Measurements from ENCODE around the gene PIP4K2A. TPM values are rescaled to one million over a fixed set of nuclear protein-coding genes. Genes with fewer than 3 reads are reported as not detected.

The PIP4K2A gene
- total RNA-seq, 1 donor from 2014 or later: 22.4 TPM

DNA sequence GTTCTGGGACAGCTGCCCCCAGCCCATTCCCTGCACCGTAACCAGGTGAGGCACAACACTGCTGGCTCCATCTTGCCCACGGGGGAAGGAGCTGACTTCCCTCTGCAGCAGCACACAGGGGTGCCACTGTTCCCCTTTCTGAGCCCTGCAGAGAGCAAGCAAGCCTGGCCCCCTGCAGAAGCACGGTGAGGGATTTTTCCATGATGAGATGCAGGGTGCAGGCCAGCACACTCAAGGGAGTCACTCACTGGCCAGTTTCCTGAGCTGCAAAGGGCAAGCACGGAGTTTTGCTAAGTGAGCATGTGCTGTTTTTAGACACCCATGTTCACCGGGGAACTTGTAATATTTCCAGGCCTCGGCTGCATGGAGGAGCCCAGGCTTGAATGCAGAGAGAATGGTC, 176.6 kb downstream of the PIP4K2A start:
- no peaks in the 10 kb centered on the region for H3K27me3 Mint-ChIP-seq
- H3K9me3 Mint-ChIP-seq (ENCODE audit: low read depth): peaks cover 4% of the 10 kb centered on the region
- H3K4me1 Mint-ChIP-seq (ENCODE audit: low read depth): peaks cover 9% of the 10 kb centered on the region
- no peak overlapping the region for H3K4me3 Mint-ChIP-seq (ENCODE audit: low read depth)
- H3K36me3 Mint-ChIP-seq (ENCODE audit: insufficient read depth): peaks cover 33% of the 10 kb centered on the region
- no peak for DNase-seq (ENCODE audit: low spot score, unreplicated experiment)
- no peak for TF ChIP-seq CTCF (IDR thresholded peaks at IDR 0.05; ENCODE audit: unreplicated experiment)
- no peak overlapping the region for H3K27ac Mint-ChIP-seq

DNA sequence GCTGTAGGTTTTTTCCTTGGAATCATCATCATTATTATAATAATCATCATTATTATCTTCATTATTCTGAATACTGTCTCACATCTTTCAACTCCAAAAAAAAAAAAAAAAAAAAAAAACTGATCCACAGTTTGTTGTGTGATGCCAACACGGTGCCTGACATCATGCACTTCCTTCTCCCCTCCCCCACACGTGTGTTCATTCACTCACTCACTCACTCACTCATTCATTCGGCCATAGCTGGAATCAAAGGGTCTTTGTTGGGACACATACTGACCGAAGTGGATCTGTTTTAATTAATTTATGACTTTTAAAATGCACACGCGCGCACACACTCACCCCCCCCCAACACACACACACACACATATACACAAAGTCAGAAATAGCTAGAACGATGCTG, 177.8 kb downstream of the PIP4K2A start:
- H3K9me3 Mint-ChIP-seq (ENCODE audit: low read depth): peaks cover 4% of the 10 kb centered on the region
- H3K27me3 Mint-ChIP-seq: no peaks in the 10 kb centered on the region
- peaks cover 9% of the 10 kb centered on the region for H3K4me1 Mint-ChIP-seq (ENCODE audit: low read depth)
- no peak overlapping the region for H3K4me3 Mint-ChIP-seq (ENCODE audit: low read depth)
- H3K27ac Mint-ChIP-seq: peak overlapping the region; percentile 25
- peaks cover 29% of the 10 kb centered on the region for H3K36me3 Mint-ChIP-seq (ENCODE audit: insufficient read depth)
- TF ChIP-seq CTCF (IDR thresholded peaks at IDR 0.05; ENCODE audit: unreplicated experiment): no peak
- no peak for DNase-seq (ENCODE audit: low spot score, unreplicated experiment)

DNA sequence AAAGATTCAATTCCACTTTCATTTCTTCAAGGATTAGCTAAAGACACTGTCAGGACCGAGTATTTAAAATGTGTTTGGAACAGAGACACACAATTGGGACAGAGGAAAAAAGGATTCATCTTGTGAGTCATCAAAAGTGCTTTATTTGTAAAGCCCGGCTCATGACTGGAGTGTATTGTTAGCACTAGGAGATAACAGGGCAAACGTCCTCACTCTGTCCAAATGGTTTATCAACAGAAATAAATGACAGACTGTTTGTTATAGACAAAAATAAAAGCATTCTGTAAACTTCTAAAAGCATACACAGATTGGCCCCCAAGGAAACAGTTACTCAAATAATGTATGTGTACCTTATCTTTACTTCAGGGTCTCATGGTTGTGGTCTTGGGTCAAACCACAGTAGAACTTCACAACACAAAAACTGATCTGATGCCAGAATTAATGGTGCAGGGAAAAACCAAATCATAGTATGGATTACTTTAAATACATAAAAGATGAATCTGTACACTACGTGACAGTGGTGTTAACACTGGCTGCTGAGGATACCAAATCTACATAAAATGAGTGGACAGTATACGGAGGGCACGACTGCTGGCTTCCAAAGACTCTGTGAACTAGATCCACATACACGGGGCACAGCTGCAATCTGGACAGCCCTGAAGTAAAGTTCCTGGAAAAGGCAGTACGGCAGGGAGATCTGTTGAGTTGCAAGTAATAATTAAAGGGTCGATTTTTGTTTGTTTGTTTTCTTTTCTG, 179.4 kb downstream of the PIP4K2A start:
- Mint-ChIP-seq H3K27me3 (no peaks in the 10 kb centered on the region), H3K4me3 (ENCODE audit: low read depth) (no peak overlapping the region), H3K9me3 (ENCODE audit: low read depth) (peaks cover 4% of the 10 kb centered on the region), H3K4me1 (ENCODE audit: low read depth) (peaks cover 9% of the 10 kb centered on the region), H3K27ac (no peak overlapping the region), H3K36me3 (ENCODE audit: insufficient read depth) (peaks cover 27% of the 10 kb centered on the region)
- no peak for DNase-seq (ENCODE audit: low spot score, unreplicated experiment)
- TF ChIP-seq CTCF (IDR thresholded peaks at IDR 0.05; ENCODE audit: unreplicated experiment): no peak

- Mint-ChIP-seq H3K4me3 (ENCODE audit: low read depth) (no peak overlapping the region), H3K9me3 (ENCODE audit: low read depth) (peaks cover 11% of the 10 kb centered on the region), H3K4me1 (ENCODE audit: low read depth) (peaks cover 9% of the 10 kb centered on the region), H3K36me3 (ENCODE audit: insufficient read depth) (peaks cover 12% of the 10 kb centered on the region), H3K27ac (no peak overlapping the region), H3K27me3 (no peaks in the 10 kb centered on the region)
- no peak for TF ChIP-seq CTCF (IDR thresholded peaks at IDR 0.05; ENCODE audit: unreplicated experiment)
- no peak for DNase-seq (ENCODE audit: low spot score, unreplicated experiment)
Observed at GRCh38 chr10:22531441-22531840, 182.9 kb downstream of the PIP4K2A start.

DNA sequence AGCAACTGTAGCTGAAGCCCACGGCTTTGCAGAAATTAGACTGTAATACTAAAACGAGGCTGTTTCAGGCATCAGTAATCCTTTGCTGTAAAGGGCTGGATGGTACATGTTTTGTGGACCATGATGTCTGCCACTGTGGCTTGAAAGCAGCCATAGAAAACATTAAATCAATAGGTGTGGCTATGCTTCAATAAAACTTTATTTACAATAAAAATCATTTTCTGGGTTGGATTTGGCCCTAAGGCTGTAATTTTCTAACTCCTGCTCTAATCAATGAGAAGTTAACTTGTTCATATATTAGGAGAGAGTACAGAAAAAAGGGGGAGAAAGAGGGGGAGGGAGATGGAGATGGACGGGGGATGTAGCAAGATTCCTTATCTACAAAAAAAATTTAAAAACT, 183.4 kb downstream of the PIP4K2A start:
- no peak for TF ChIP-seq CTCF (IDR thresholded peaks at IDR 0.05; ENCODE audit: unreplicated experiment)
- Mint-ChIP-seq H3K27me3 (no peaks in the 10 kb centered on the region), H3K4me1 (ENCODE audit: low read depth) (peaks cover 9% of the 10 kb centered on the region), H3K36me3 (ENCODE audit: insufficient read depth) (peaks cover 8% of the 10 kb centered on the region), H3K27ac (no peak overlapping the region), H3K9me3 (ENCODE audit: low read depth) (peaks cover 12% of the 10 kb centered on the region), H3K4me3 (ENCODE audit: low read depth) (no peak overlapping the region)
- no peak for DNase-seq (ENCODE audit: low spot score, unreplicated experiment)
